SU-DHL-6 (cell line): ENCODE results near the gene M1AP.
A peak's percentile ranks its signal among the peaks of the same experiment; 100 is the strongest.

Source experiments
- H2AFZ ChIP-seq: fragments of 200-600 bp; sonication (generic); 2 replicates; pipeline ENCODE4 v1.6.1; 2014; ENCODE audit warnings: low read depth, mild to moderate bottlenecking, moderate library complexity, mixed read lengths, antibody characterized with exemption, low read length; ENCODE audit not compliant: severe bottlenecking
- H3F3A ChIP-seq: fragments of 200-600 bp; shearing (Covaris generic); 2 replicates; pipeline ENCODE4 v1.6.0; 2016; ENCODE audit warnings: antibody characterized with exemption, mild to moderate bottlenecking; ENCODE audit not compliant: insufficient read depth
- H3K27ac ChIP-seq: fragments of 200-600 bp; sonication (generic); 2 replicates; pipeline ENCODE4 v1.5.1; 2016; ENCODE audit warnings: low read depth, mild to moderate bottlenecking, low read length, moderate library complexity, mixed read lengths
- H3K27me3 ChIP-seq: fragments of 200-600 bp; sonication (generic), shearing (Covaris generic); 2 replicates; pipeline ENCODE4 v1.6.0; 2014; ENCODE audit warnings: mild to moderate bottlenecking, low read length
- H3K36me3 ChIP-seq: fragments of 200-600 bp; sonication (generic); 2 replicates; pipeline ENCODE4 v1.6.1; 2014; ENCODE audit warnings: mild to moderate bottlenecking, low read length, mixed read lengths
- H3K4me2 ChIP-seq: fragments of 300-600, 200-600 bp; shearing (Covaris generic), sonication (generic); 2 replicates; pipeline ENCODE4 v1.6.0; 2014; ENCODE audit warnings: low read length, low read depth, mild to moderate bottlenecking; ENCODE audit not compliant: poor library complexity, severe bottlenecking
- H3K4me3 ChIP-seq: fragments of 200-600 bp; sonication (generic); 2 replicates; pipeline ENCODE4 v1.5.1; 2014; ENCODE audit warnings: antibody characterized with exemption, low read length, mild to moderate bottlenecking, mixed read lengths; ENCODE audit not compliant: insufficient read depth, poor library complexity, severe bottlenecking
- H3K79me2 ChIP-seq: fragments of 200-600 bp; sonication (generic); 2 replicates; pipeline ENCODE4 v1.6.1; 2014; ENCODE audit warnings: mild to moderate bottlenecking, low read length, moderate library complexity; ENCODE audit not compliant: insufficient read depth
- H3K9ac ChIP-seq: fragments of 200-600 bp; sonication (generic); 2 replicates; pipeline ENCODE4 v1.7.0; 2014; ENCODE audit warnings: mild to moderate bottlenecking, low read length
- H3K9me2 ChIP-seq: fragments of 200-600 bp; sonication (generic); replicated peaks from 2 replicates; pipeline ENCODE4 v1.6.1; 2014; ENCODE audit warnings: low read length; ENCODE audit not compliant: insufficient read depth
- H3K9me3 ChIP-seq: fragments of 200-600 bp; sonication (generic); 2 replicates; pipeline ENCODE4 v1.6.1; 2014; ENCODE audit warnings: low read length, mixed read lengths; ENCODE audit not compliant: insufficient read depth
- H4K20me1 ChIP-seq: fragments of 200-600 bp; sonication (generic); 2 replicates; pipeline ENCODE4 v1.6.1; 2014; ENCODE audit warnings: low read depth, mild to moderate bottlenecking, antibody characterized with exemption, low read length, moderate library complexity, mixed read lengths
- CTCF ChIP-seq: fragments of 200-600 bp; sonication (generic); IDR thresholded peaks from one replicate; pipeline ENCODE4 v1.5.1; 2017; ENCODE audit warnings: antibody characterized with exemption, mild to moderate bottlenecking, low read length, moderate library complexity; ENCODE audit not compliant: insufficient read depth, poor library complexity, severe bottlenecking
- EZH2phosphoT487 ChIP-seq: fragments of 200-600 bp; sonication (generic), shearing (Covaris generic); conservative IDR thresholded peaks from 2 replicates; pipeline ENCODE4 v1.6.1; 2018; ENCODE audit warnings: mild to moderate bottlenecking, antibody characterized with exemption, low read length, moderate library complexity, mixed read lengths

Gene M1AP

GRCh38 chr2:74588664-74589063 lies 59.5 kb downstream of the M1AP start:
- TF ChIP-seq CTCF, result no peak
- no peak for TF ChIP-seq EZH2phosphoT487
- Histone ChIP-seq H4K20me1 (no peaks in the 10 kb centered on the region), H3K27ac (no peak overlapping the region), H3K79me2 (no peaks in the 10 kb centered on the region), H3K4me3 (no peak overlapping the region), H3K27me3 (no peaks in the 10 kb centered on the region), H3K4me2 (no peak overlapping the region), H3K9me3 (no peaks in the 10 kb centered on the region), H3K36me3 (no peaks in the 10 kb centered on the region), H3K9me2 (no peaks in the 10 kb centered on the region), H2AFZ (no peak overlapping the region), H3K9ac (no peak overlapping the region), H3F3A (no peaks in the 10 kb centered on the region)

GRCh38 chr2:74587664-74588277 lies 60.4 kb downstream of the M1AP start:
- Histone ChIP-seq H3K4me3 (no peak overlapping the region), H2AFZ (peak overlapping the region; percentile 52), H3K9ac (no peak overlapping the region), H3K9me2 (no peaks in the 10 kb centered on the region), H3K79me2 (no peaks in the 10 kb centered on the region), H3F3A (no peaks in the 10 kb centered on the region), H3K4me2 (no peak overlapping the region), H3K27me3 (no peaks in the 10 kb centered on the region), H3K9me3 (no peaks in the 10 kb centered on the region), H4K20me1 (no peaks in the 10 kb centered on the region), H3K36me3 (no peaks in the 10 kb centered on the region), H3K27ac (no peak overlapping the region)
- TF ChIP-seq EZH2phosphoT487, result no peak
- peak; percentile 52 for TF ChIP-seq CTCF

- H4K20me1 ChIP-seq, result no peaks in the 10 kb centered on the region
- no peaks in the 10 kb centered on the region for H3K27me3 ChIP-seq
- no peak overlapping the region for H2AFZ ChIP-seq
- peak overlapping the region; percentile 6 for H3K4me2 ChIP-seq
- H3K9me3 ChIP-seq, result no peaks in the 10 kb centered on the region
- H3K9me2 ChIP-seq, result no peaks in the 10 kb centered on the region
- no peak for TF ChIP-seq EZH2phosphoT487
- TF ChIP-seq CTCF, result no peak
- H3K27ac ChIP-seq, result no peak overlapping the region
- H3F3A ChIP-seq, result no peaks in the 10 kb centered on the region
- H3K4me3 ChIP-seq, result no peak overlapping the region
- no peaks in the 10 kb centered on the region for H3K79me2 ChIP-seq
- no peak overlapping the region for H3K9ac ChIP-seq
- no peaks in the 10 kb centered on the region for H3K36me3 ChIP-seq
These were observed 62.5 kb downstream of the M1AP start for GRCh38 chr2:74585406-74586185.
